HG03039 (cell line): Measurements from ENCODE around the gene NCAPH2.

ENCODE experiments used
- ATAC-seq: cut with Tn5 transposase; IDR thresholded peaks from one replicate; pipeline ENCODE4 v1.9.1; 2021; ENCODE audit warnings: mild to moderate bottlenecking, moderate library complexity; ENCODE audit not compliant: unreplicated experiment

The NCAPH2 gene

GRCh38 chr22:50569041-50569459 lies 61.0 kb downstream of the NCAPH2 start:
- ATAC-seq = no peak

- ATAC-seq = no peak
Observed at GRCh38 chr22:50569896-50570535, 62.0 kb downstream of the NCAPH2 start.

DNA sequence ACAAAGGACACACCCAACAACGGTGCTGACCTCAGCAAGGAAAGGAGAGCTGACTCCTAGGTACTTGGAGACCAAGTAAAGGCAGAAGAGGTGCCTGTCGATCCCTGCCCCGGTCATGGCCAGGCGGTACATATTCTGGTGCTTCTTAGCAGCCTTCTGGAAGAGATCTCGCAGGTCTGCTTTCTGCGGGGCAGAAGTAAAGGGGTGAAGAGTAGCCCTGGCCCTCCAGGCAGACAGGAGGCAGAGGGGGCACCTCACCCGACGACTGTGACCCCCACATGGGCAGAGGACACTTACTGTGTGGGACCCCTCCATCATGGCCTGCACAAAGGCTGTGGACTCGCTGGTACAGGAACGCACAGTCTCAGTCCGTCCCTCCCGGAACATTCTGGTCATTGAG lies 62.8 kb downstream of the NCAPH2 start:
- no peak for ATAC-seq

DNA sequence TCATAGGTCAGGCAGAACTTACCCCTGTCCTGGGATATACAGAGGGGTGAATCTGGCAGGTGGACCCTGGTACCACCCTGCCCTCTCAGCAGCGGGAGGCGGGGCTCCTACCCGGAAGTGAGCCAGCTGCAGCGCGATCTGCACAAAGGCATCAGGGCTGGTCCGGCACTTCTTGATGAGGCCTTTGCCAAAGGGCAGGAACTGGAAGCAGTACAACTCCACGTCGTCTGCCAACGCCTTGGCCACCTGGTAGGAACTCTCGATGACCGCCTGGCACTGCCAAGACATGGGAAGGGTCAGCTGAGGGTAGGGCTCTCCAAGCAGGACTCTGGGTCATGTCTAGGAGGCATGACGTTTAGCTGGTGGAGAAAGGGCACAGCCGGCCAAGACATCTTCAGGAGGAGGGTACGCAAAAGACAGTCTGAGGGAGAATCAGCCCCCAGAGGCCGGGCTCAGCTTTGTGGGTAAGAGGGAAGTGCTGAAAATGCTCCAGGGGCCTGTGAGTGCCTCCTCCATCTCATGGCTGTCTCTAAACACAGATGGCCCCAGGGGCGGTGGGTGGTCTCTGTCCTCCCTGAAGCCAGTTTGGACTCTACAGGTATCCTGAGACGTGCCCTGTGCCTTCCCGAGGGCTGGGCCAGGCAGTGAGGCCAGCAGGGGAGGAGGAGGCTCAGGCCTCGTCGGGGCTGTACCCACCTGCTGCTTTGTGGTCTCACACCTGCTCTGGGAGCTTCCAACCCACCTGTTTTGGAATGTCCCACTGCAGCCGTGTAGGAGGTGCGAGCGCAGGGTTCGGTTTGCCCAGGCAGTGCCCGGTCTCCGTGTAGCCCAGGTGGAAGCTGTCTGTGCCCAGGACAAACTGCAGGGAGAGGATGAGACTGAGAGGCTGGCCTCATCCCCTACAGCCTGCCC lies 63.5 kb downstream of the NCAPH2 start:
- no peak for ATAC-seq

DNA sequence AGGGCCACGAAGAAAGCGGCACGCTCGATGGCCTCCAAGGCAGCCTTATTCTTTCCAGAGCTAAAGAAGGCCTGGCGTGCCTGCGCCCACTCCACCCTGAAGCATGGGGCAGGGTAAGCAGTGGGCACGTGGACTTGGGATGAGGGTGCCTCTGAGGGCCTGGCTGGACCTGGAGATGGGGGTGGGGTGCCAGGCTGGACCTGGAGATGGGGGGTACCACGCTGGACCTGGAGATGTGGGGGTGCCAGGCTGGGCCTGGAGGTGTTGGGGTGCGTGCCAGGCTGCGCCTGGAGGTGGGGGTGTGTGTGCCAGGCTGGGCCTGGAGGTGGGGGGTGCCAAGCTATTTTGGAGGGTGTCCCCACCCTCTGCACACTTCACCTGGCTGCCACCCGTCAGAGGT lies 64.9 kb downstream of the NCAPH2 start:
- ATAC-seq = no peak

GRCh38 chr22:50573491-50574382 lies 65.7 kb downstream of the NCAPH2 start:
- ATAC-seq = no peak

- ATAC-seq = no peak
Observed at GRCh38 chr22:50574383-50574755, 66.3 kb downstream of the NCAPH2 start.
